ENCODE results near the gene PERCC1. TPM values are rescaled to one million over a fixed set of nuclear protein-coding genes. Genes with fewer than 3 reads are reported as not detected.
"Not testable (repeated sequence)": the region's sequence is repeated elsewhere in the genome, so short reads cannot be mapped to it uniquely, and the experiment has no call there.

Gene PERCC1
- total RNA-seq, 1 donor from 2014 or later: not detected

- no peak for DNase-seq (ENCODE audit: low spot score)
- Mint-ChIP-seq H3K36me3 (ENCODE audit: low read depth) (no peaks in the 10 kb centered on the region), H3K4me3 (ENCODE audit: low read depth) (no peak overlapping the region), H3K27me3 (ENCODE audit: low read depth) (no peaks in the 10 kb centered on the region), H3K9me3 (no peaks in the 10 kb centered on the region), H3K4me1 (ENCODE audit: low read depth) (no peaks in the 10 kb centered on the region), H3K27ac (no peak overlapping the region)
- intact Hi-C loops (cut with micrococcal nuclease): no loop called here
Observed at GRCh38 chr16:1432388-1433262, 1.7 kb downstream of the PERCC1 start.

GRCh38 chr16:1433263-1433560, 2.3 kb downstream of the PERCC1 start:
- H3K4me1 Mint-ChIP-seq (ENCODE audit: low read depth): no peaks in the 10 kb centered on the region
- intact Hi-C loops (cut with micrococcal nuclease): no loop called here
- H3K4me3 Mint-ChIP-seq (ENCODE audit: low read depth): no peak overlapping the region
- H3K27me3 Mint-ChIP-seq (ENCODE audit: low read depth): no peaks in the 10 kb centered on the region
- no peaks in the 10 kb centered on the region for H3K36me3 Mint-ChIP-seq (ENCODE audit: low read depth)
- no peak for DNase-seq (ENCODE audit: low spot score)
- H3K27ac Mint-ChIP-seq: no peak overlapping the region
- H3K9me3 Mint-ChIP-seq: no peaks in the 10 kb centered on the region

GRCh38 chr16:1433756-1434155, 2.9 kb downstream of the PERCC1 start:
- intact Hi-C loops (cut with micrococcal nuclease): no loop called here
- Mint-ChIP-seq H3K27ac (no peak overlapping the region), H3K4me3 (ENCODE audit: low read depth) (no peak overlapping the region), H3K4me1 (ENCODE audit: low read depth) (no peaks in the 10 kb centered on the region), H3K36me3 (ENCODE audit: low read depth) (no peaks in the 10 kb centered on the region), H3K27me3 (ENCODE audit: low read depth) (no peaks in the 10 kb centered on the region), H3K9me3 (no peaks in the 10 kb centered on the region)
- no peak for DNase-seq (ENCODE audit: low spot score)

- no peaks in the 10 kb centered on the region for H3K36me3 Mint-ChIP-seq (ENCODE audit: low read depth)
- intact Hi-C loops (cut with micrococcal nuclease): no loop called here
- DNase-seq (ENCODE audit: low spot score): no peak
Observed at GRCh38 chr16:1434644-1435592, 4.0 kb downstream of the PERCC1 start.

GRCh38 chr16:1435921-1436697, 5.2 kb downstream of the PERCC1 start:
- no peak for DNase-seq (ENCODE audit: low spot score)
- Mint-ChIP-seq H3K27ac (no peak overlapping the region), H3K9me3 (no peaks in the 10 kb centered on the region), H3K36me3 (ENCODE audit: low read depth) (no peaks in the 10 kb centered on the region), H3K4me1 (ENCODE audit: low read depth) (no peaks in the 10 kb centered on the region), H3K4me3 (ENCODE audit: low read depth) (no peak overlapping the region), H3K27me3 (ENCODE audit: low read depth) (no peaks in the 10 kb centered on the region)
- intact Hi-C loops (cut with micrococcal nuclease): no loop called here

More at GRCh38 chr16:1434644-1435592, 4.0 kb downstream of the PERCC1 start:
- no peak overlapping the region for H3K4me3 Mint-ChIP-seq (ENCODE audit: low read depth)
- no peaks in the 10 kb centered on the region for H3K9me3 Mint-ChIP-seq
- no peaks in the 10 kb centered on the region for H3K27me3 Mint-ChIP-seq (ENCODE audit: low read depth)
- H3K4me1 Mint-ChIP-seq (ENCODE audit: low read depth): no peaks in the 10 kb centered on the region
- H3K27ac Mint-ChIP-seq: no peak overlapping the region

GRCh38 chr16:1436731-1437355, 6.0 kb downstream of the PERCC1 start:
- intact Hi-C loops (cut with micrococcal nuclease): no loop called here
- H3K4me3 Mint-ChIP-seq (ENCODE audit: low read depth): no peak overlapping the region
- DNase-seq (ENCODE audit: low spot score): no peak
- H3K36me3 Mint-ChIP-seq (ENCODE audit: low read depth): no peaks in the 10 kb centered on the region
- H3K9me3 Mint-ChIP-seq: no peaks in the 10 kb centered on the region
- H3K4me1 Mint-ChIP-seq (ENCODE audit: low read depth): no peaks in the 10 kb centered on the region
- H3K27ac Mint-ChIP-seq: no peak overlapping the region
- no peaks in the 10 kb centered on the region for H3K27me3 Mint-ChIP-seq (ENCODE audit: low read depth)

- Mint-ChIP-seq H3K27ac (no peak overlapping the region), H3K4me3 (ENCODE audit: low read depth) (no peak overlapping the region), H3K27me3 (ENCODE audit: low read depth) (no peaks in the 10 kb centered on the region), H3K4me1 (ENCODE audit: low read depth) (no peaks in the 10 kb centered on the region), H3K9me3 (no peaks in the 10 kb centered on the region), H3K36me3 (ENCODE audit: low read depth) (no peaks in the 10 kb centered on the region)
- intact Hi-C loops (cut with micrococcal nuclease): no loop called here
- DNase-seq (ENCODE audit: low spot score): no peak
Observed at GRCh38 chr16:1437606-1438005, 6.7 kb downstream of the PERCC1 start.

GRCh38 chr16:1438229-1439057, 7.6 kb downstream of the PERCC1 start:
- H3K27ac Mint-ChIP-seq: no peak overlapping the region
- H3K4me1 Mint-ChIP-seq (ENCODE audit: low read depth): no peaks in the 10 kb centered on the region
- no peak overlapping the region for H3K4me3 Mint-ChIP-seq (ENCODE audit: low read depth)
- intact Hi-C loops (cut with micrococcal nuclease): no loop called here
- no peaks in the 10 kb centered on the region for H3K27me3 Mint-ChIP-seq (ENCODE audit: low read depth)
- no peaks in the 10 kb centered on the region for H3K9me3 Mint-ChIP-seq
- DNase-seq (ENCODE audit: low spot score): no peak
- H3K36me3 Mint-ChIP-seq (ENCODE audit: low read depth): no peaks in the 10 kb centered on the region

GRCh38 chr16:1439058-1439698, 8.3 kb downstream of the PERCC1 start:
- DNase-seq (ENCODE audit: low spot score): no peak
- intact Hi-C loops (cut with micrococcal nuclease): no loop called here
- no peak overlapping the region for H3K27ac Mint-ChIP-seq
- no peak overlapping the region for H3K4me3 Mint-ChIP-seq (ENCODE audit: low read depth)
- no peaks in the 10 kb centered on the region for H3K36me3 Mint-ChIP-seq (ENCODE audit: low read depth)
- no peaks in the 10 kb centered on the region for H3K27me3 Mint-ChIP-seq (ENCODE audit: low read depth)
- H3K4me1 Mint-ChIP-seq (ENCODE audit: low read depth): no peaks in the 10 kb centered on the region
- no peaks in the 10 kb centered on the region for H3K9me3 Mint-ChIP-seq

GRCh38 chr16:1439699-1440074, 8.8 kb downstream of the PERCC1 start:
- intact Hi-C loops (cut with micrococcal nuclease); H3K36me3 Mint-ChIP-seq (ENCODE audit: low read depth); H3K27ac Mint-ChIP-seq; H3K27me3 Mint-ChIP-seq (ENCODE audit: low read depth); H3K4me1 Mint-ChIP-seq (ENCODE audit: low read depth); H3K9me3 Mint-ChIP-seq; DNase-seq (ENCODE audit: low spot score); H3K4me3 Mint-ChIP-seq (ENCODE audit: low read depth): not testable (repeated sequence)

- Mint-ChIP-seq H3K4me3 (ENCODE audit: low read depth) (no peak overlapping the region), H3K36me3 (ENCODE audit: low read depth) (no peaks in the 10 kb centered on the region), H3K4me1 (ENCODE audit: low read depth) (no peaks in the 10 kb centered on the region), H3K27ac (no peak overlapping the region), H3K9me3 (no peaks in the 10 kb centered on the region), H3K27me3 (ENCODE audit: low read depth) (no peaks in the 10 kb centered on the region)
- intact Hi-C loops (cut with micrococcal nuclease): no loop called here
- no peak for DNase-seq (ENCODE audit: low spot score)
Observed at GRCh38 chr16:1441391-1441829, 10.5 kb downstream of the PERCC1 start.
